Middle frontal gyrus (tissue), 1 donor: Measurements from ENCODE around the gene TJP1.
"Not testable (repeated sequence)": the region's sequence is repeated elsewhere in the genome, so short reads cannot be mapped to it uniquely, and the experiment has no call there.

Source experiments
- DNase-seq: peaks from one replicate; pipeline ENCODE4 v3.0.0-alpha.2; 2015; ENCODE audit warnings: low spot score; ENCODE audit errors: extremely low spot score

Gene TJP1

DNA sequence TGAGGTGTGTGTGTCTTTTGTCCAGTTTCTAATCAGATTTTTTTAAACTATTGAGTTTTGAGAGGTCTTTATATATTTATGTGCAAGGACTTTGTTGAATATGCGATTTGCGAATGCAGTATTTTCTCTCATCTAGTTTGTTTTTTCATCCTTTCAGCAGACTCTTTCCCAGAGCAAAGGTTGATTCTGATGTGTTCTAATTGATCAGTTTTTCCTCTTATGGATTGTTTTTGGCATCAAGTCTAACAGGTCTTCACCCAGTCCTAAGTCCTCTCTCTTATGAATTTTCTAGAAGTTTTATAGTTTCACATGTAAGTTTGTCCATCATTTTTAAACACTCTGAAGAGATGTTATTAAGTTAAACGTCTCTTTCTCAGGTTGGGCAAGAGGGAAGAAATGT, 17.8 kb upstream of the TJP1 start:
- no peak for DNase-seq

DNA sequence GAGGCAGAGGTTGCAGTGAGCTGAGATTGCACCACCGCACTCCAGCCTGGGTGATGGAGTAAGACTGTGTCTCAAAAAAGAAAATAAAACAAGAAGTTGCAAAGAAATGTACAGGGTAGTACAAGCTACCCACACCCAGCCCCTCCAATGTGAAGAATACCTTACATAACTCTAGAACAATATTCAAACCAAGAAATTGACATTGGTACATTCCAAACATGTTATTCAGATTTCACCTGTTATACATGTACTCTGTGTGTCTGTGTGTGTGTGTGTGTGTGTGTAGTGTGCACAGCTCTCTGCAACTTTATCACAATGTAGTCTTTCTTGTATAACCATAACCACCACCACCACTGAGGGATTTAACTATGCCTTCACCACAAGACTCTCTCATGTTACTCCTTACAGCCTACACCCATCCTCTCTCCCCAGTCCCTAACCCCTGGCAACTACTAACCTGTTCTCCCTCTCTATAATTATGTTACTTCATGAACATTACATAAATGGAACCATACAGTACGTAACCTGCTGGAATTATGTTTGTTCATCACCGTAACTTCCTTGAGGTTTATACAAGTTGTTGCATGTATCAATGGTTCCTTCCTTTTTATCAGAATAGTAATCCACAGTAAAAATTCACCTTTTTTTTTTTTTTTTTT, 16.2 kb upstream of the TJP1 start:
- DNase-seq = no peak

DNA sequence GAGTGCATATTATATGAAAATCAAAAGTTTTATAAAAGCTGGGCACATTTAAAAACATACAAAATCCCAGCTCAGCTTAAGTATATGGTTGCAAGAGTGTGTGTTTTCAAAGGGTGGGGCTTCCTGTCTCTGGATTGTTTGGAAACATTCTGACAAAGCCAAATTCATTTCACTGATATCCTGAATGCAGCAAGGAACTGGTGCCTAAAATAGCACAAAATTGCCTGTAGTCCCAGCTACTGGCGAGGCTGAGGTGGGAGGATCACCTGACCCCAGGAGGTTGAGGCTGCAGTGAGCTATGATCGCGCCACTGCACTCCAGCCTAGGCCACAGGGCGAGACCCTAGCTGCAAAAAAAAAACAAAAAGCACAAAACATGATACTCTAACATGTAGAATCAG, 13.0 kb upstream of the TJP1 start:
- DNase-seq = no peak

DNA sequence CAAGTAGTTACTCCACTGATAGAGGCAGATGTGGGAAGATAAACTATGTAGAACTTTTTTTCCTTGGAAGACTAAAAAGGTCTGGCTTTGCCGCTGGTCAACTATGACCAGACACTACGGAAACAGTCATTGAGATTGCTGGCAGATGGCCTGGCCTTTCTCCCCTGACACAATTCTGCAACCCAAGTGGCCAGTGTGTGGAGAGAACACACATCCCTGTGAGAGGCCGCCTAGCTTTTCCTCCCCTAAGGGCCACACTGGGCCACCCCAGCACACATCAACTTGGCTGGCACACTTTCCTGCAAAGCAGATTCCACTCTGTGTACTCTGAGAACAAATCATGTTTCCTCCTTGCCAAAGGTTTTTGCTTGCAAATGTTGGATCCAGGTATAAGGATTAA, 10.4 kb upstream of the TJP1 start:
- no peak for DNase-seq

DNA sequence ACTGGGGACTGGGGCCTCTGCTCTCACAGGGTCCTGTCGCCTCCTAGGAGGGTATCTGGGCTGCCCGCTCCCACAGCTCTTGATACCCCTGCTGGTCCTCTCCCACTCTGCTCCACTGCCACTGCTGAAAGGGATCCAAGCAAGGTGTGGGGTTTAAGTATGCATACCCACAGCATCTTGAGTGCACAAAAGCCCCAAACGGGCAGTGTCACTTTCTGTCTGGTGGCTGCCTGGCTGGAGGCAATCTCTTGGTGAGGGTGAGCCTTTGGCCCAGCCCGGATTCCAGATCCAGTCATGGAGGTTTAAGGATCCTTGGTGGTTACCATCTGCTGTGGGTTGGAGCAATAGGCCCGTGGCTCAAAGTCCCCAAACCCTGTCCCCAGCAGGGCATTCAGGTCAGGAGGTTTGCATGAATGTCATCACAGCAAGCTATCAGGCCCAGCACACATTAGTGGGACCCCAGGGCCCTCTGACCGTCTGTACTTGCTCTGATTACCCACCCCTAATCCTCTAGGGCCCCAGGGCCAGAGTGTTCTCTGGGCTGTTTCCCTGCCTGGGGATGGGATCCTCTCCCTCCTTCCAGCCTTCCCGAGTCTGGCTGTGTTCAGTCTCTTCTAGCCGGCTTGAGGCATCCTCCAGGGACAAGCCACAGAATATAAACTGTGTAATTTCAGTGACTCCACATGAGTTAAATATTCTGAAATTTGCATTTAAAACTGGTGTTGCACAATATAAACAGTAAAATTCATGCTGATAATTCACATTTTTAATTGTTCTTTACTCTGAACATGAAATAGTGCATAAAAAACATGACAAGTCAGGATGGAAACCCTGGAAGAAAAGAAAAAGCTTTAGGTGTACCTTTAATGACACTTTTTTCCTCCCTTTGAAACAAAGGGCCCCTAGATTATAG, 4.9 kb upstream of the TJP1 start:
- no peak for DNase-seq

DNA sequence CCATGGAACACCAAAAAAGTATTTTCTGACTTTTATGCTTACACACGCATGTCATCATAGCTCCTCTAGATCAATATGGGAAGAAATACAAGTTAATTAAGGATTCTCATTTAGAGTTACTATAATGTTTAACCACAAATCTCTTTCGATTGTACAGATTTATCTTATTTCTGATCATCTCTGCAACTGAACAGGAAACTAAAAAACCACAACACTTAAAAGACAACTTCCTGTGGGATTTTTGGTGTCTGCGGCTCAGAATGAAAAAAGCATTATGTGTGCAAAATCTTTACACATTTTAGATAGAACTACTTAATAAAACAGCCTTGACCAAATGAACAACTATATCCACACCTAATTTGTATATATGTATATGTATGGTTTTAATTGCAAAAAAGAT, 3.0 kb upstream of the TJP1 start:
- DNase-seq = no peak

DNA sequence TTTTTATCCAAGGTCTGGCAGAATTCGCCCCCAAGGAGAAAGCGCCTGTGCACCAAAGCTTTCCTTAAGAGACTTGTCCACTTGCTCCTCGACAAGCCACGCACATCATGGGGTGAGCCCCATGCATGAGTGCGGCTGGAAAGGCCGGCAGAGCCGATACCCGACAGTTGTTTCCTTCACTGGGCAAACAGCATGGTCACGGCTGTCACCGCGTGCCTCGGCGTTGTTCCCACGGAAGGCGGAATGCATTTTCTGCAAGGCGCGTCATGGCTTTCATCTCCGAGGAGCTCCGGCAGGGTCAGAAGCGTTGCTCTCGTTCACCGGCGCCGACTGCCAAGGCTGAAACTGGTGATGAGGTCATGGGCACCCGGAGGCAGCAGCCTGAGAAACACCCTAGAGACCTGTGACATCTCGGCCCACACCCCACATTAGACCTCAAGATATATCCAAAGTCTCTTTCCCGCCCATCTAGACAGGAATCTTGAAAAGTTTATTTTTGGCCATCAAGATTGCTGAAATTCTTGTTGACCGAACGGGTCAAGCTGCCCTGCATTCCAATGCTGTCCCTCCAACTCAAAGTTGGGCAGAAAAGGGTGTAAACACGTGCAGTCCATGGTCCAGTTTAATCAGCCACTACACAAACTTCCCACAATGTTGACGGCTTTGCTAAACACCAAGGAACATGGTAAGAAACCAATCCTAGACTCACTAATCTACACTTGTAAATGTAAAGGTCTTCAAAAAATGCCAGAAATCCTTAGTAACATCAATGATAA, 604 bp upstream of the TJP1 start:
- no peak for DNase-seq

DNA sequence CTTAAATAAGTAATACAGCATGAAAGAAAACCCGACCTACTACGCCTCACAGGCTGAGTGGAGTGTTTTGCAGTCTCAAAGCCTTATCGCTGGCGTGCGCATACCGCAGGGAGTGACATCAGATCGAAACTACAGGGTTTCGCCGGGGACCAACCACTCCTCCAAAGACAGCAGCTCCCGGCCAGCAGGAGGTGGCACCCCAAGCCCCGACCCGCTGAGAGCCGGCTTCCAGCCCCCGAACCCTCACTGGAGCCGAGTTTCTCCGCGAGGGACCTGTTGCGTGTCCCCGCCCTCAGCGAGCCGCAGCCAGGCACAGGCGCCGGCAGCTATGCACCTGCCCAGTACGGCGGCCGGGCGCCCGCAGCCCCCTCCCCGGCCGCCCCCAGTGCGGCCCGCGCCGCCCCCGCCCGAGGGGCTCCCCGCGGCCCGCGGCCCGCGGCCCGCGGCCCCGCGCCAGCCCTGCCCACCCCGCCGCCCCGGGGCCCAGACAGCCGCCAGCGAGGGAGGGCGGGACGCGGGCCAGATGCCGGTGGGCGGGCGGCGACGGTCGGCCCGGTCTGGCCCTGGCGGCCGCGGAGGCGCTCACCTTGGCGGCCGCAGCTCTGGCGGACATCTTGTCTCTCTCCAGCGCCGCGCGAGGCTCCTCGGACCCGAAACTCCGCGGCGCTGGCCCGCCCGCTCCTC, 710 bp downstream of the TJP1 start:
- no peak for DNase-seq

DNA sequence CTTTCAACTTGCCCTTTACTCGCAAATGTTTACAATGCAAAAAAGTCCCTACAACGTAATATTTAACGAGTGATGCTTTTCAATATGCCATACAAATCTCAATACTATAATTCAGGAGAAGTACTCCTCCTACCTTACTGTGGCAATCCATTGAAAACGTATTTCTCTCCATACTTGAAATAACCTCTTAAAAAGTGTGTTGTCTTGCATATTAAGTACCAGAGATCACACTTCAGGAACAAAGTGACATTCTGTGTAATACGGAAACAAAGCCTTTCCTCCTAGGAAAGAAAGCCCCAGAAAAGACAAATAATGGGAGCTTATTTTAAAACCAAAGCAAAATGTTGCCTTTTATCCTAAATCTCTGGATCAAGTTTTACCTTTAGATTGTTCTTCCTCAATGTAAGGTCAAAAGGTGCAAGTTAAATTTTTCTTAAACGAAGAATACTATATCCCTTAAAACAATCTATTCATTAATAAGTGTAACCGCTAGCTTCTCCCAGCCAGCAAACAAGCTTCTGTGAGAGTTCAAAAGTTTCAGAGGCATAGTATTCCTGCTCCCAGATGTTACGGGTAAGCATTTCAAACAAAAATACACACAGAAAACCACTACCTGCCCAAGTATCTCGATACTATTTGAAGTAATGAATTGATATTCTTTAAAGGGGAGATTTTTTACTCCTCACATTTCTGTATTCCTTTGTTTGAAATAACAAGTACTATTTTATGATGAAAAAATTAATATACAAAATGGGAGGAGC, 1.7 kb downstream of the TJP1 start:
- no peak for DNase-seq

DNA sequence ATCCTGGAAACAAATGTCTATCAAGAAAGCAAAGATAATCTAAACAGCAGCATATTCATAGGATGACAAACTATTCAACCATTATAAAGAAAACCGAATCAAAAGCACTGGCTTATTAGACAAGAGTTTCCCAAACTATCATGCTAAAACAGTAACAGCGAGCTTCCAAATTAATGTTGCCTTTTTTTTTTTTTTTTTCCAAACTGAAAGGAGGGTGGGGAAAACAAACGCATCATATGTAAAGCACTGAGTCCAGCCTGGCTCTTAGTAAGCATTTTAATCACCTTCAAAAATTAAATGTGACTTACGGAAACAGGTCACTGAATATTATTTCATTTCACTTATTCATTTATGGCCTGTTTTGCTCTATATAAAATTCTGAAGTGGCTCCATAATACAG, 2.3 kb downstream of the TJP1 start:
- DNase-seq = no peak

DNA sequence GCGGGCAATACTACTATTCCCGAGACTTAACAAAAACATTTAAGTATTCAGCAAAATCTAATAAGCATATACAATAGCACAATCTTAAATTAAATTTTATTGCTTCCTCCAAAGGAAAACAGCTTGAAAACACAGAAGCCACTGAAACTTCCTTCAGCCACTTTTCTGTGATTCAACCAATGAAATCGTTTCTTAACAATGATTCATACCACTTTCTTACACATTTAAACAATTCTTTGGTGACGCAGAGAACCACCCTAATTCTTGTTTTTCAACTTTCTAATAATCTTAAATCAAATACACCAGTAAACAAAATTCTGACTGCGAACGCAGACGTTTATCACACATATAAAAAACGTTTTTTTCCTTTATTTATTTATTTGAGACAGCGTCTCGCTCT, 4.1 kb downstream of the TJP1 start:
- no peak for DNase-seq

DNA sequence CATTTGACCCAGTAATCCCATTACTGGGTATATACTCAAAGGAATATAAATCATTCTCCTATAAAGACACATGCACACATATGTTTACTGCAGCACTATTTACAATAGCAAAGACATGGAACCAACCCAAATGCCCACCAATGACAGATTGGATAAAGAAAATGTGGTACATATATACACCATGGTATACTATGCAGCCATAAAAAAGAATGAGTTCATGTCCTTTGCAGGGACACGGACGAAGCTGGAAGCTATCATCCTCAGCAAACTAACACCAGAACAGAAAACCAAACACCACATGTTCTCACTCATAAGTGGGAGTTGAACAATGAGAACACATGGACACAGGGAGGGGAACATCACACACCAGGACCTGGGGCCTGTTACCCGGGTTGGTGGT, 4.8 kb downstream of the TJP1 start:
- not testable (repeated sequence) for DNase-seq

DNA sequence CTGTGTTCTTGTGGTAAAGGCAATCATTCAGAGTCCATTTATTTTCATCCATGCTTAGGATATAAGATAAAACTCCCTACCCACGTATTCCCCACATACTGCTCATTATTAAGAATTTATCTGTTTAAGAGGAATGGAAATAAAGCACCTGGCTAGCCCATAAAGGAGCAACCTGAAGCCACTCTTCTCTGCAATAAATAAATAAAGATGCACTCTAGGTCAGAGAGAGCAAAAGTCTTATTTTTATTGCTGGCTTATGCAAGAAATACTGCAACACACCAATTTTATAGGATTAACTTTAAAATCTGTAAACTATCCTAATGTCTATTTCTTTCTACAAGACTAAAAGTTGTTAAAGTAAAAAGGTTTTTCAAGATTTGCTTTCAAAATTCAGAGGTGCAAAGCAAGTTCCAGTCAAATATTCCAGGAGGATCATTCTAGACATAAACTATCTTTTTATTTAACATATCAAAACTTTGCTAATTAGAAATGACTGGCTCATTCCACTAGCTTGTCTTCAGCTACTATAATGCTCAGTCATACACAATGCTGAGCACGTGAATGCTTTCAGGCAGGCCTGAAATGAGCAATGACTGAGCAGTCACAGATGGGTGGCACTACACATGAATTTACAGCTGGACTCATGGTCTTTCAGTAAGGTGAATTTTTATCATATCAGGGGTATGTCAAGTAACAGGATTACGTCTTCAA, 7.1 kb downstream of the TJP1 start:
- DNase-seq = no peak

DNA sequence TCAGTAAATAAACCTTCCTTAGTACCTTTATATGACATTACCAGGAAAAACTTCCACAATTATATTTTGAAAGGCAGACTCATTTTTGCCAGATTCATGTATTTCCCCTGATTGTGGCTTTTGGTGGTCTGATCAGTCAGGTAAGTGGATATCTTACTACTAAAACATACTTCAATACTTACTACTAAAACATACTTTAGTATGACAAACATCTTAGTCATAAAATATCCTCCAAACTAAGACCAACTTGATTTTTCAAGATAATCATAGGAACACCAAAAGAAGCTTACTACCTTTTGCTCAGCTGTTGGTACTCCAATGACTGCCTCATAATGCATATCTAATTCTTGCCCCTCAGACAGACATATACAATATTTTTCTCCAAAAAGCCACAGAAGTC, 9.3 kb downstream of the TJP1 start:
- DNase-seq = no peak

DNA sequence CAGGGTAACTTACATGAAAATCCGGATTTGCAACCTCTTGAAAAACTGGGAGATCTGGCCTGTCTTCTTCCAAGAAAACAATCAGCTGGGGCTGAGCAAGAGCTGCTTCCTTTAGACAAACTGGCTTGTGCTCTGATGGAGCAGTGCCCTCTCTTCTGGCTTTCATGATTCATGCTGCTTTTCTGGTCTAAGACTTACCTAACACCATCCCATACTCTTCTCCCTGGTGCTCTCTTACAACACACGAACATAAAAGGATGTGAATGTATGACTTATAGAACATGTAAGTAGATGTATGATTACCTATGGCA, 9.9 kb downstream of the TJP1 start:
- DNase-seq = no peak

DNA sequence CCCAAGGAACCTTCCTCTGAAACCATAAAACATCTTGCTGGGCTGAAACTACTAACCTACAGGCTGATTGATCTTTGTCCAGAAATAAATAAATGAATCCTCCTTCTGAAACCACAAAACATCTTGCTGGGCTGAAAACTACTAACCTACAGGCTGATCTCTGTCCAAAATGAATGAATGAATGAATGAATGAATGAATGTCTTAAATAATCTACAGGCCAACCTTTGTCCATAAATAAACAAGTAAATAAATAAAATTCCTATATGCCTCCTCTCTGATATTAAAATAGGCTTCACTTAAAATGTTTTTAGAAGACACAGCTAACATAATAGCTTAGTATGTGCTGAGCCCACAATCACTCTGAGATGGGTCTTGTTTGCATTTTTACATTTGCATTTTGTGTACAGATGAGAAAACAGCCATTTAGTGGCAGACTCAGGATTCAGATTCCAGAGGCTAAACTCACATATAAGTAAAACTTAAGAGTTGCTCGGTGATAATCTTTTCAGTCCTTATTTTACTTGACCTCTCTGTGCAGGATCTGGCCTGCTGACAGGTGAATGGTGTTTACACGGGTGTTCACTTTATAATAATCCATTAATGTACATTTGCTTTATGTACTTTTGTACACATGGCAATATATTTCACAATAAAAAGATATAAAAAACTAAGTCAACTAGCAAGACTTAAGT, 10.4 kb downstream of the TJP1 start:
- DNase-seq = no peak

DNA sequence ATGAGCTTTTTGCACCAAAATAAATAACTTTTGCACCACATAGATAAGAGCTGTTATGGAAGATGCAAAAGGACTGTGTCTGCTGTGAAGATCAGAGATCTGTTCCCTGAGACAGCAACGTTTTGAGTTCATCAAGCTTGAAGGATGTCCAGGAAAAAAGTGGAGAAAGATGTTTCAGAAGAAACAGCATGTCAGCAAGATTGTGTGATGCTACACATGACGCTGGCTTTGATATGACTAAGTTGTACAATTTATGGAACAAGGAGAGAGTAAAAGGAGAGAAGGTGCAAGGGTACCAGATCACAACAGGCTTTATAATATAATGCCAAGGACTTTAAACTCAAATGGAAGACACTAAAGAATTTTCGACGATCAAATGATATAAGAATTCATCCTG, 16.6 kb downstream of the TJP1 start:
- no peak for DNase-seq

DNA sequence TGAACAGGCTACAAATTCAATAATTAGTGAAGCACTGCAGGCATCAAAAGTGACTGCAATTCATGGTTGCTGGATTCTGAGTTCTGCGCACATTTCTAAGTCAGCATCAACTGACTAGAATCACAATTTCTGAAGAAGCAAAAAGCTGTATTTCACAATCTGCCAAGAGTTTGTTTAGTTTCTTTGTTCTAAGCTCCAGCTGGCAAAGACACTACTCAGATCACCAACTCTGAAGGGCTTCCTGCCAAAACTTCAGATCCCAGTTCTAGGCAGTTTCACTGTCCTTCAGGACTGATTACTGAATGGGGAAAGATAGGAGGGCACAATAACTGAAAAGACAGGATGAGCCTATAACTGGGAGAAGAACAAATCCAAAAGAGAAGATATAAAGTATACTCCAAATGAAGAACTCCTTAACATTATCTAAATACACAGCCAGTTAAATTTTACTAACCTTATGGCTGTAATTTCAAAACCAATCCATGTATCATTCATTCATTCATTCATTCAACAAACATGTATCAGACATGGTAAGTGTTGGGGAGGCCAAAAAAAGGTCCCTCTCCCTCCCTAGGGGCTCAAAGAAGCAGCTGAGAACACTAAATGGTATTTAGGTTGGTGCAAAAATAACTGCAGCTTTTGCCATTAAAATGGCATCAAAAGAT, 17.1 kb downstream of the TJP1 start:
- peak; percentile 87 for DNase-seq

DNA sequence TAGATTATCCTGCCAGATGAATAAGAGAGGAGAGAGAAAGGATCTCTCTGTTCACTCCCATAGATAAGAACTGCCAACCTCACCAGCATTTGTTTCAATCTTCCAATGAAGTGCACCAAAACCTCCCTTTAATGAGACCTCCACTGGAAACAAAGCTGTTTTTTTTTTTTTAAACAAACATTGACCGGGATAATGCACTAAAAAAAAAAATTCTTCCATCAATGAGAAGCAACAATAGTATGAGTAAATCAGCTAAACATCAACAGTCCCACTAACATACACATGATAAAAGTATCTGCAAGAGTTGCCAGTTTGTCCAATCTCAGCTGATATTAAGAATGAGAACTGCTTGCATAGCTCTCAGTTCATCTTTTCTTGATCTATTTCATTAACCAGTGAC, 19.9 kb downstream of the TJP1 start:
- DNase-seq = no peak
